Endothelial cell of umbilical vein (primary cell): ENCODE results near the gene TRAK1. TPM values are rescaled to one million over a fixed set of nuclear protein-coding genes. Genes with fewer than 3 reads are reported as not detected.

Experiments used
- BruUV-seq: library from RNA; stranded (reverse); fragments of 400-500 nt; replicated peaks from 2 replicates; lab custom pipeline; 2021; lab: Mats Ljungman, UMichigan
- CTCF ChIA-PET: fragments of 300-600, 350-600 bp; sonication (Branson Sonifier 250); formaldehyde crosslinking; loops from one replicate; lab custom pipeline; 2021; ENCODE audit warnings: antibody characterized with exemption, inconsistent platforms; lab: Charles Lee
- POLR2A ChIA-PET: fragments of 300-600, 350-600 bp; sonication (Branson Sonifier 250); formaldehyde crosslinking; loops from one replicate; lab custom pipeline; 2021; ENCODE audit warnings: antibody characterized with exemption, inconsistent platforms; lab: Charles Lee
- DNase-seq: peaks from one replicate; pipeline ENCODE4 v3.0.0-alpha.2; 2011; ENCODE audit warnings: low read depth, low spot score
- FAIRE-seq: peaks from 2 replicates; lab custom pipeline; 2011; peaks lifted over from hg19 to GRCh38; lab: Jason Lieb, UNC
- H2AFZ ChIP-seq: 2 replicates; pipeline ENCODE4 v1.6.0; 2012; ENCODE audit warnings: low read depth, low read length, control low read depth, inconsistent platforms
- H3K27ac ChIP-seq: 2 replicates; pipeline ENCODE4 v1.5.1; 2011; ENCODE audit warnings: low read depth, mild to moderate bottlenecking, control low read depth, low read length, moderate library complexity; ENCODE audit not compliant: insufficient read depth
- H3K27me3 ChIP-seq, 2 experiments: 2 replicates each; pipeline versions ENCODE4 v1.6.0 to v1.6.1; 2011; ENCODE audit warnings: low read length in 2 of 2, mixed read lengths in 1 of 2; ENCODE audit not compliant: control insufficient read depth in 2 of 2, insufficient read depth in 2 of 2
- H3K36me3 ChIP-seq, 2 experiments: 2 replicates in 1 of 2; 3 replicates in 1 of 2; pipeline ENCODE4 v1.5.1; 2011; ENCODE audit warnings: low read length in 2 of 2, mild to moderate bottlenecking in 1 of 2, moderate library complexity in 1 of 2; ENCODE audit not compliant: control insufficient read depth in 2 of 2, insufficient read depth in 2 of 2; ENCODE audit errors: extremely low read depth in 1 of 2
- H3K4me1 ChIP-seq: 3 replicates; pipeline ENCODE4 v1.5.1; 2011; ENCODE audit warnings: mild to moderate bottlenecking, low read length; ENCODE audit not compliant: control insufficient read depth, insufficient read depth; ENCODE audit errors: extremely low read depth
- H3K4me2 ChIP-seq: 2 replicates; pipeline ENCODE4 v1.6.1; 2011; ENCODE audit warnings: low read length, control low read depth, mixed read lengths; ENCODE audit not compliant: insufficient read depth
- H3K4me3 ChIP-seq, 3 experiments: fragments of 200-600 bp in 1 of 3; sonication (generic), shearing (Covaris generic) in 1 of 3; replicated peaks in 1 of 3; 2 replicates each; pipeline ENCODE4 v1.5.1; 2011 to 2016; ENCODE audit warnings: control low read depth in 3 of 3, low read length in 3 of 3, mild to moderate bottlenecking in 2 of 3, inconsistent platforms in 1 of 3, low read depth in 1 of 3, moderate library complexity in 1 of 3; ENCODE audit not compliant: insufficient read depth in 1 of 3
- H3K79me2 ChIP-seq: 2 replicates; pipeline ENCODE4 v1.6.0; 2012; ENCODE audit warnings: low read length, inconsistent platforms; ENCODE audit not compliant: control insufficient read depth, insufficient read depth
- H3K9ac ChIP-seq: replicated peaks from 2 replicates; pipeline ENCODE3; 2011; ENCODE audit warnings: low read length, control low read depth; ENCODE audit not compliant: insufficient read depth; ENCODE audit errors: extremely low read depth
- H3K9me1 ChIP-seq: replicated peaks from 3 replicates; pipeline ENCODE4 v1.6.0; 2011; ENCODE audit warnings: mild to moderate bottlenecking, low read length; ENCODE audit not compliant: control insufficient read depth, insufficient read depth; ENCODE audit errors: extremely low read depth
- H3K9me3 ChIP-seq: replicated peaks from 2 replicates; pipeline ENCODE4 v1.5.1; 2012; ENCODE audit warnings: low read length, inconsistent platforms; ENCODE audit not compliant: control insufficient read depth, insufficient read depth
- H4K20me1 ChIP-seq: replicated peaks from 2 replicates; pipeline ENCODE3; 2011; ENCODE audit warnings: mild to moderate bottlenecking, low read length; ENCODE audit not compliant: control insufficient read depth, insufficient read depth; ENCODE audit errors: extremely low read depth
- EZH2 ChIP-seq: IDR thresholded peaks from 2 replicates; pipeline ENCODE4 v1.6.1; 2012; ENCODE audit warnings: borderline replicate concordance, low read depth, mild to moderate bottlenecking, moderate library complexity, low read length, inconsistent platforms; ENCODE audit not compliant: severe bottlenecking
- FOS ChIP-seq: IDR thresholded peaks from 2 replicates; pipeline ENCODE4 v1.6.1; 2011; ENCODE audit warnings: mild to moderate bottlenecking, low read length, moderate library complexity, borderline replicate concordance; ENCODE audit not compliant: insufficient read depth
- GATA2 ChIP-seq: IDR thresholded peaks from 2 replicates; pipeline ENCODE4 v1.7.0; 2011; ENCODE audit warnings: low read depth, mild to moderate bottlenecking, moderate library complexity, mixed read lengths, low read length; ENCODE audit not compliant: insufficient read length, insufficient read depth
- JUN ChIP-seq: IDR thresholded peaks from 2 replicates; pipeline ENCODE4 v1.6.1; 2011; ENCODE audit warnings: borderline replicate concordance, low read depth; ENCODE audit not compliant: insufficient read length, insufficient read depth
- MYC ChIP-seq: IDR thresholded peaks from one replicate; pipeline ENCODE4 v1.6.1; 2011; ENCODE audit warnings: mild to moderate bottlenecking, low read depth, low read length
- POLR2A ChIP-seq: IDR thresholded peaks from 2 replicates; pipeline ENCODE4 v1.6.1; 2012; ENCODE audit warnings: low read depth, mild to moderate bottlenecking, control low read depth, low read length
- POLR2AphosphoS5 ChIP-seq: IDR thresholded peaks from 2 replicates; pipeline ENCODE4 v1.6.1; 2012; ENCODE audit warnings: low read depth, mild to moderate bottlenecking, control low read depth, low read length, moderate library complexity; ENCODE audit not compliant: insufficient read depth
- dilution Hi-C: fragments of 300-500 bp; cut with MboI; formaldehyde crosslinking; loops from one replicate; pipeline ENCODE4 v1.15.0; 2019; ENCODE audit warnings: low sequenced_read_pairs; ENCODE audit not compliant: extremely low pct_ligation_motif_present
- intact Hi-C: fragments of 100-400 bp; cut with micrococcal nuclease; formaldehyde crosslinking; loops from one replicate; pipeline ENCODE4 v1.10.0; 2022
- polyA plus RNA-seq, 4 experiments: library from polyadenylated mRNA; depleted of rRNA in 3 of 4; stranded (reverse) in 3 of 4; unstranded in 1 of 4; fragments of >200 nt; gene quantifications; 2 replicates each; pipeline versions ENCODE4 v1.2.1 to v1.2.3, GENCODE V29; 2011 to 2012; ENCODE audit warnings: missing spikeins in 1 of 4
- total RNA-seq: library from RNA; stranded (reverse); gene quantifications from 2 replicates; pipeline ENCODE4 v1.2.3, GENCODE V29; 2021
- TF ChIP-seq, protein P1 (sequence below): IDR thresholded peaks from 2 replicates; pipeline ENCODE4 v1.6.1; 2011; ENCODE audit not compliant: insufficient read depth, insufficient read length
- TF ChIP-seq, protein P2 (sequence below), 2 donors: IDR thresholded peaks; 1 replicate in 1 of 2; 2 replicates in 1 of 2; pipeline ENCODE4 v1.5.1; 2011; ENCODE audit warnings: low read length in 2 of 2, mild to moderate bottlenecking in 2 of 2, moderate library complexity in 2 of 2, control low read depth in 1 of 2, inconsistent platforms in 1 of 2, low read depth in 1 of 2; ENCODE audit not compliant: insufficient read depth in 1 of 2; ENCODE audit errors: extremely low read depth in 1 of 2

The TRAK1 gene
- total and polyA plus RNA-seq, 2 donors (not counting 3 experiments of a cell fraction or from before 2014, with no cell fraction given): 38.5 to 59.6 TPM

DNA sequence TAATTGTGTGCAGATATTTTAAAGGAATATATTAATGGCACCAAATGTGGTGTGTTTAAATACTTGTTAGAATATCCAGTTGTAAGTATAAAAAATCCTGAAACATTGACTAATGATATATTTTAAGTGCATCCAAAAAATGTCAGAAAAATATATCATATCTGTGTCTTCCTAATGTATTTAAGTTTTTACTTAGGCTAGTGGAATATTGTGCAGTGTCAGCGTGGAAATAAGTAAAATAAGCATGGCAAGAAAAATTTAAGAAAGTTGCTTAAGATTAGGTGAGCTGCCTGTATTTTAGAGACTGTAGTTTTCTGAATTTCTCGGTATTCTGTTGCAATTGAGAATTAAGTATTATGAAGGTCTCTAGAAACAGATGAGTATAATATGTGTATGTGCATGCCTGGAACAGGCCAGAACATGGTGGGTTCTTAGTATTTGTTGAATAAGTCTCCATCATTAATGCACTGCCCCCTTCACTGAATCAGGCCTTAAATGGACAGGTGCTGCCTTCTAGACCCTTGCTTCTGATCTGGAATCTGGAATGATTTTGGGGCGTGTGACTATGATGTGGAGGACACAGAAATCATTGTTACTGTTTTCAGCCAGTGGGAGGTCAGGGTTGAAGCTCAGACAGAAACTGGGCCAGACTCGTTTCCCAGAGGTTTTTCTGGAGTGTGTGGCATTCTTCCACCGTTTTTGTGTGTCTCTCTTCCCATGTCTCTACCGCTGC is 86.1 kb downstream of the TRAK1 start:
- POLR2A ChIA-PET: no interaction called here

More for the DNA sequence above, 86.1 kb downstream of the TRAK1 start:
- Histone ChIP-seq H4K20me1 (no peaks in the 10 kb centered on the region), H3K79me2 (peaks cover 38% of the 10 kb centered on the region), H3K4me1 (peaks cover 11% of the 10 kb centered on the region), H3K4me2 (no peak overlapping the region), H3K27ac (no peak overlapping the region), H3K9me3 (no peaks in the 10 kb centered on the region), H3K9ac (no peak overlapping the region), H3K9me1 (no peaks in the 10 kb centered on the region), H3K4me3 (no peak overlapping the region), H3K36me3 (peaks cover 0 to 8% of the 10 kb centered on the region in 2 experiments), H2AFZ (no peak overlapping the region), H3K27me3 (no peaks in the 10 kb centered on the region)
- no TSS peak for BruUV-seq
- TF ChIP-seq GATA2: no peak
- no peak for TF ChIP-seq EZH2
- TF ChIP-seq FOS: no peak
- no peak for TF ChIP-seq POLR2A
- no peak for TF ChIP-seq POLR2AphosphoS5
- TF ChIP-seq, protein P1, sequence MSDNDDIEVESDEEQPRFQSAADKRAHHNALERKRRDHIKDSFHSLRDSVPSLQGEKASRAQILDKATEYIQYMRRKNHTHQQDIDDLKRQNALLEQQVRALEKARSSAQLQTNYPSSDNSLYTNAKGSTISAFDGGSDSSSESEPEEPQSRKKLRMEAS: no peak
- TF ChIP-seq, protein P2, sequence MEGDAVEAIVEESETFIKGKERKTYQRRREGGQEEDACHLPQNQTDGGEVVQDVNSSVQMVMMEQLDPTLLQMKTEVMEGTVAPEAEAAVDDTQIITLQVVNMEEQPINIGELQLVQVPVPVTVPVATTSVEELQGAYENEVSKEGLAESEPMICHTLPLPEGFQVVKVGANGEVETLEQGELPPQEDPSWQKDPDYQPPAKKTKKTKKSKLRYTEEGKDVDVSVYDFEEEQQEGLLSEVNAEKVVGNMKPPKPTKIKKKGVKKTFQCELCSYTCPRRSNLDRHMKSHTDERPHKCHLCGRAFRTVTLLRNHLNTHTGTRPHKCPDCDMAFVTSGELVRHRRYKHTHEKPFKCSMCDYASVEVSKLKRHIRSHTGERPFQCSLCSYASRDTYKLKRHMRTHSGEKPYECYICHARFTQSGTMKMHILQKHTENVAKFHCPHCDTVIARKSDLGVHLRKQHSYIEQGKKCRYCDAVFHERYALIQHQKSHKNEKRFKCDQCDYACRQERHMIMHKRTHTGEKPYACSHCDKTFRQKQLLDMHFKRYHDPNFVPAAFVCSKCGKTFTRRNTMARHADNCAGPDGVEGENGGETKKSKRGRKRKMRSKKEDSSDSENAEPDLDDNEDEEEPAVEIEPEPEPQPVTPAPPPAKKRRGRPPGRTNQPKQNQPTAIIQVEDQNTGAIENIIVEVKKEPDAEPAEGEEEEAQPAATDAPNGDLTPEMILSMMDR (IDR thresholded peaks at IDR 0.05; ENCODE audit: extremely low read depth in 1 of 2, insufficient read depth in 1 of 2, low read depth in 1 of 2, low read length in 2 of 2): no peak
- TF ChIP-seq MYC: no peak
- no peak for TF ChIP-seq JUN
- no peak for FAIRE-seq
- CTCF ChIA-PET: interaction anchor here (1.4 kb wide), 1 partner anchor 14 kb away, joined by 4 read pairs; no protein-coding TSS in a partner anchor
- dilution Hi-C loops: no loop called here
- intact Hi-C loops: no loop called here
- DNase-seq: no peak
